HL-60 (cell line): ENCODE measurements around the gene NEURL1.

Source experiments
- DNase-seq, 2 experiments: peaks; one replicate each; pipeline ENCODE4 v3.0.0-alpha.2; 2010 to 2020; ENCODE audit warnings: low read depth in 1 of 2, low spot score in 1 of 2
- H3K27ac ChIP-seq: fragments of 250-450 bp; sonication (Bioruptor Pico); replicated peaks from 2 replicates; pipeline ENCODE4 v1.5.1; 2020; ENCODE audit warnings: mild to moderate bottlenecking, moderate library complexity
- H3K27me3 ChIP-seq: fragments of 250-450 bp; sonication (Bioruptor Pico); 2 replicates; pipeline ENCODE4 v1.5.1; 2021; ENCODE audit warnings: mild to moderate bottlenecking, moderate library complexity; ENCODE audit not compliant: insufficient read depth, poor library complexity, severe bottlenecking
- H3K4me3 ChIP-seq: replicated peaks from 2 replicates; pipeline ENCODE4 v1.5.1; 2011; ENCODE audit warnings: mild to moderate bottlenecking, control low read depth, low read length; ENCODE audit not compliant: insufficient read depth
- CTCF ChIP-seq: IDR thresholded peaks from one replicate; pipeline ENCODE4 v1.5.1; 2011; ENCODE audit warnings: low read length, control low read depth, inconsistent platforms; ENCODE audit not compliant: insufficient read depth
- GABPA ChIP-seq: IDR thresholded peaks from 2 replicates; pipeline ENCODE4 v1.6.1; 2012; ENCODE audit warnings: low read depth
- POLR2AphosphoS5 ChIP-seq: IDR thresholded peaks from 2 replicates; pipeline ENCODE4 v1.6.1; 2012; ENCODE audit warnings: low read depth
- SPI1 ChIP-seq: IDR thresholded peaks from 2 replicates; pipeline ENCODE4 v1.6.1; 2012; ENCODE audit warnings: low read depth, mild to moderate bottlenecking, borderline replicate concordance
- TF ChIP-seq, protein P1 (sequence below): IDR thresholded peaks from 2 replicates; pipeline ENCODE4 v1.6.1; 2012; ENCODE audit warnings: low read depth; ENCODE audit not compliant: insufficient replicate concordance

NEURL1 gene

DNA sequence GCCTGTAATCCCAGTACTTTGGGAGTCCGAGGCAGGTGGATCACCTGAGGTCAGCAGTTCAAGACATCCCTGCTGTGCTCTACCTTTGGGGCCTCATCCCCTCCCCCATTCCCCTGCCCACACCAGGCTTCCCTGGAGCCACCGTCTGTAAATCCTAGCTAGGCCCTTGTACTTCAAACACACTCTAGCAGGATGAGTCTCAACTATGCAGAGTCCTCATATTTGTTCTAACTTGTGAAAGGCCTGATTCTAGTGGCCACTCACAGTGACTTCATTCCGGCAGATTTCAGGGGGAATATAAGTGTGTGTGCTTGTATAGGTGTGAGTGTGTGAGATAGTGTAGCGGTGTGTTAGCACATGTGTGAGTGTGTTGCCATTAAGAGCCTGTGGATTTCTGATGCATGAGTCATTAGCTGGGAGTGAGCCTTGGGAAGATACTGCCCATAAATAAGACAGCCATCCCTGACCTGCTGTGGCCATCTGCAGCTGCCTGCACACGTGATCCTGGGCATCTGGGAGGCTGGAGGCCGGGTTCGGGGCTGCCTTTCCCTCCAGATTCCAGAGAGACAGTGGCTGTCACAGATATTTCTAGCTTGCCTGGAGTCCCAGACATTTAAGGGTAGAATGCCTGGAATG, 1.7 kb upstream of the NEURL1 start:
- H3K4me3 ChIP-seq: no peak overlapping the region
- TF ChIP-seq POLR2AphosphoS5 (no peak), CTCF (no peak), GABPA (no peak), SPI1 (no peak)
- TF ChIP-seq, protein P1, sequence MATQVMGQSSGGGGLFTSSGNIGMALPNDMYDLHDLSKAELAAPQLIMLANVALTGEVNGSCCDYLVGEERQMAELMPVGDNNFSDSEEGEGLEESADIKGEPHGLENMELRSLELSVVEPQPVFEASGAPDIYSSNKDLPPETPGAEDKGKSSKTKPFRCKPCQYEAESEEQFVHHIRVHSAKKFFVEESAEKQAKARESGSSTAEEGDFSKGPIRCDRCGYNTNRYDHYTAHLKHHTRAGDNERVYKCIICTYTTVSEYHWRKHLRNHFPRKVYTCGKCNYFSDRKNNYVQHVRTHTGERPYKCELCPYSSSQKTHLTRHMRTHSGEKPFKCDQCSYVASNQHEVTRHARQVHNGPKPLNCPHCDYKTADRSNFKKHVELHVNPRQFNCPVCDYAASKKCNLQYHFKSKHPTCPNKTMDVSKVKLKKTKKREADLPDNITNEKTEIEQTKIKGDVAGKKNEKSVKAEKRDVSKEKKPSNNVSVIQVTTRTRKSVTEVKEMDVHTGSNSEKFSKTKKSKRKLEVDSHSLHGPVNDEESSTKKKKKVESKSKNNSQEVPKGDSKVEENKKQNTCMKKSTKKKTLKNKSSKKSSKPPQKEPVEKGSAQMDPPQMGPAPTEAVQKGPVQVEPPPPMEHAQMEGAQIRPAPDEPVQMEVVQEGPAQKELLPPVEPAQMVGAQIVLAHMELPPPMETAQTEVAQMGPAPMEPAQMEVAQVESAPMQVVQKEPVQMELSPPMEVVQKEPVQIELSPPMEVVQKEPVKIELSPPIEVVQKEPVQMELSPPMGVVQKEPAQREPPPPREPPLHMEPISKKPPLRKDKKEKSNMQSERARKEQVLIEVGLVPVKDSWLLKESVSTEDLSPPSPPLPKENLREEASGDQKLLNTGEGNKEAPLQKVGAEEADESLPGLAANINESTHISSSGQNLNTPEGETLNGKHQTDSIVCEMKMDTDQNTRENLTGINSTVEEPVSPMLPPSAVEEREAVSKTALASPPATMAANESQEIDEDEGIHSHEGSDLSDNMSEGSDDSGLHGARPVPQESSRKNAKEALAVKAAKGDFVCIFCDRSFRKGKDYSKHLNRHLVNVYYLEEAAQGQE: no peak
- H3K27me3 ChIP-seq: peaks cover 30% of the 10 kb centered on the region
- no peak overlapping the region for H3K27ac ChIP-seq
- no peak for DNase-seq

DNA sequence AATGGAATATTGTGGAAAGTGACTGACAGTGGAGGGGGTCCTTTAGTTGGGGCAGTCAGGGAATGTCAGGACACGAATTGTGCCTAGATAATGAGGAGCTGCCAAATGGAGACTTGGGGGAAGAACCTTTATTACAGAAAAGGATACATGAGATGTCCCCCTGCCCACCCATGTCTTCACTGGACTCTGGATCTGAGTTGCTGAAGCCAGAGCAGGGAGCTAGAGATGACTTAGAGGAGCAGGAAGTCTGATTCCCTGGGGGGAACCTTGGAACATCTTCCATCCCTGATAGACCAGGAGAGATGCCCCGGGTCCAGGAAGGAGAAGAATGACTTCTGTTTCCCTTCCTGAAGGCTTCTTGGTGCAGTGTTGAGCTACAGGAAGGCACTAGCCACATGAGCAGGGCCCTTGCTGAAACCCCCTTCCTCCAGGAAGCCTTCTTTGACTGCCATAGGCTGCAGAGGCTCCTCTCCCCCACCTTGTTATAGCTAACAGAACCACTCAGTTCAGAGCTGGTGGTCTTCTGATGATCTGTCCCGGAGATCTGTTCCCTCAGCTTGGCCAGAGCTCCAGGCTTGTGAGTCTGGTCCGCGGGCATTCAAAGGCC, 747 bp upstream of the NEURL1 start:
- Histone ChIP-seq H3K27me3 (peaks cover 36% of the 10 kb centered on the region), H3K4me3 (no peak overlapping the region), H3K27ac (no peak overlapping the region)
- DNase-seq: no peak
- no peak for TF ChIP-seq CTCF
- TF ChIP-seq GABPA: no peak

- H3K27me3 ChIP-seq: peaks cover 36% of the 10 kb centered on the region
- H3K27ac ChIP-seq: no peak overlapping the region
- DNase-seq: peak in 1 of 2 experiments; percentile 27
- H3K4me3 ChIP-seq: peak overlapping the region; percentile 37
- TF ChIP-seq, protein P1: no peak
- TF ChIP-seq POLR2AphosphoS5 (no peak), CTCF (no peak), GABPA (no peak), SPI1 (no peak)
These were observed 692 bp downstream of the NEURL1 start for GRCh38 chr10:103493916-103494877.
